GM21717 (cell line): ENCODE measurements around the gene KCTD2.
"Not testable (repeated sequence)": the region's sequence is repeated elsewhere in the genome, so short reads cannot be mapped to it uniquely, and the experiment has no call there.

ENCODE experiments used
- ATAC-seq: cut with Tn5 transposase; IDR thresholded peaks from one replicate; pipeline ENCODE4 v1.9.1; 2021; ENCODE audit warnings: mild to moderate bottlenecking, moderate library complexity; ENCODE audit not compliant: unreplicated experiment

KCTD2 gene

GRCh38 chr17:75049057-75049456 is 2.0 kb downstream of the KCTD2 start:
- no peak for ATAC-seq

GRCh38 chr17:75049706-75050105 is 2.7 kb downstream of the KCTD2 start:
- ATAC-seq: no peak

GRCh38 chr17:75051941-75052340 is 4.9 kb downstream of the KCTD2 start:
- no peak for ATAC-seq

- no peak for ATAC-seq
Measured at GRCh38 chr17:75059369-75060345, 12.6 kb downstream of the KCTD2 start.

GRCh38 chr17:75060434-75061054 is 13.5 kb downstream of the KCTD2 start:
- no peak for ATAC-seq

GRCh38 chr17:75061055-75061438 is 14.0 kb downstream of the KCTD2 start:
- ATAC-seq: no peak

GRCh38 chr17:75061618-75062017 is 14.6 kb downstream of the KCTD2 start:
- ATAC-seq: no peak

GRCh38 chr17:75063201-75063600 is 16.2 kb downstream of the KCTD2 start:
- ATAC-seq: no peak

- no peak for ATAC-seq
Measured at GRCh38 chr17:75063626-75064025, 16.6 kb downstream of the KCTD2 start.

GRCh38 chr17:75064040-75064439 is 17.0 kb downstream of the KCTD2 start:
- ATAC-seq: no peak

- ATAC-seq: no peak
Measured at GRCh38 chr17:75064460-75064859, 17.4 kb downstream of the KCTD2 start.

GRCh38 chr17:75064867-75065561 is 18.0 kb downstream of the KCTD2 start:
- no peak for ATAC-seq

- ATAC-seq: no peak
Measured at GRCh38 chr17:75065562-75066151, 18.6 kb downstream of the KCTD2 start.

- no peak for ATAC-seq
Measured at GRCh38 chr17:75067856-75068255, 20.8 kb downstream of the KCTD2 start.

- no peak for ATAC-seq
Measured at GRCh38 chr17:75068750-75069149, 21.7 kb downstream of the KCTD2 start.

- ATAC-seq: no peak
Measured at GRCh38 chr17:75069783-75070182, 22.8 kb downstream of the KCTD2 start.

- ATAC-seq: not testable (repeated sequence)
Measured at GRCh38 chr17:75071478-75072271, 24.6 kb downstream of the KCTD2 start.

GRCh38 chr17:75072909-75073308 is 25.9 kb downstream of the KCTD2 start:
- ATAC-seq: not testable (repeated sequence)

GRCh38 chr17:75073618-75074047 is 26.6 kb downstream of the KCTD2 start:
- no peak for ATAC-seq

GRCh38 chr17:75074532-75074931 is 27.5 kb downstream of the KCTD2 start:
- ATAC-seq: no peak
